HepG2 (cell line): ENCODE data around the gene HYPK. TPM values are rescaled to one million over a fixed set of nuclear protein-coding genes. Genes with fewer than 3 reads are reported as not detected.

Source experiments
- CENPT ChIP-seq: sonication (generic); formaldehyde crosslinking; IDR thresholded peaks from 2 replicates; pipeline ENCODE4 v1.8.0; 2022; ENCODE audit warnings: low read depth, mild to moderate bottlenecking, moderate library complexity, missing genetic modification reagents
- GABPB1 ChIP-seq: IDR thresholded peaks from 2 replicates; pipeline ENCODE4 v1.6.1; 2016; ENCODE audit warnings: mild to moderate bottlenecking, missing genetic modification reagents, moderate library complexity, missing compliant biosample characterization
- HMGXB4 ChIP-seq, 2 experiments: sonication (generic) in 1 of 2; formaldehyde crosslinking in 1 of 2; IDR thresholded peaks; 2 replicates each; pipeline versions ENCODE4 v1.4.0 to v1.6.1; 2018 to 2020; ENCODE audit warnings: missing genetic modification reagents in 2 of 2, borderline replicate concordance in 1 of 2, low read depth in 1 of 2, mild to moderate bottlenecking in 1 of 2, missing biosample characterization in 1 of 2
- KDM3A ChIP-seq: IDR thresholded peaks from 2 replicates; pipeline ENCODE4 v1.6.1; 2018; ENCODE audit warnings: low read depth, missing compliant biosample characterization
- KDM4B ChIP-seq: sonication (generic); formaldehyde crosslinking; IDR thresholded peaks from 2 replicates; pipeline ENCODE4 v1.4.0; 2020; ENCODE audit warnings: missing genetic modification reagents
- KLF6 ChIP-seq: IDR thresholded peaks from 2 replicates; pipeline ENCODE4 v1.8.0; 2016; ENCODE audit warnings: missing biosample characterization, missing genetic modification reagents
- KMT2A ChIP-seq: sonication (generic); formaldehyde crosslinking; IDR thresholded peaks from 2 replicates; pipeline ENCODE4 v1.4.0; 2020; ENCODE audit warnings: missing genetic modification reagents
- MXD1 ChIP-seq: sonication (generic); formaldehyde crosslinking; IDR thresholded peaks from 2 replicates; pipeline ENCODE4 v1.4.0; 2020; ENCODE audit warnings: mild to moderate bottlenecking, missing genetic modification reagents
- MYC ChIP-seq: sonication (generic); formaldehyde crosslinking; IDR thresholded peaks from 2 replicates; pipeline ENCODE4 v1.9.0; 2021; ENCODE audit warnings: missing genetic modification reagents, borderline replicate concordance
- POLR2G ChIP-seq: fragments of 200-400 bp; formaldehyde crosslinking; IDR thresholded peaks from 2 replicates; pipeline ENCODE4 v1.6.1; 2018; ENCODE audit warnings: mild to moderate bottlenecking, low read depth, low read length, moderate library complexity
- RXRA ChIP-seq: sonication (generic); formaldehyde crosslinking; IDR thresholded peaks from 2 replicates; pipeline ENCODE4 v1.5.1; 2020; ENCODE audit warnings: missing genetic modification reagents
- SALL2 ChIP-seq: sonication (generic); formaldehyde crosslinking; IDR thresholded peaks from 2 replicates; pipeline ENCODE4 v1.8.1; 2023; ENCODE audit warnings: mild to moderate bottlenecking, missing genetic modification reagents, inconsistent platforms
- TARDBP ChIP-seq: sonication (generic); formaldehyde crosslinking; IDR thresholded peaks from 2 replicates; pipeline ENCODE4 v1.8.0; 2022; ENCODE audit warnings: mild to moderate bottlenecking, missing genetic modification reagents
- TEAD3 ChIP-seq: optimal IDR thresholded peaks from 2 replicates; pipeline ENCODE3; 2016; ENCODE audit warnings: borderline replicate concordance
- ZBTB25 ChIP-seq: IDR thresholded peaks from 2 replicates; pipeline ENCODE4 v1.6.1; 2018; ENCODE audit warnings: missing genetic modification reagents
- ZBTB4 ChIP-seq: sonication (generic); formaldehyde crosslinking; IDR thresholded peaks from 2 replicates; pipeline ENCODE4 v1.4.0; 2020; ENCODE audit warnings: missing genetic modification reagents, mild to moderate bottlenecking, borderline replicate concordance
- ZFP41 ChIP-seq: sonication (generic); formaldehyde crosslinking; IDR thresholded peaks from 2 replicates; pipeline ENCODE4 v1.4.0; 2020; ENCODE audit warnings: mild to moderate bottlenecking, missing genetic modification reagents, borderline replicate concordance
- ZNF350 ChIP-seq: sonication (generic); formaldehyde crosslinking; IDR thresholded peaks from 2 replicates; pipeline ENCODE4 v1.4.0; 2020; ENCODE audit warnings: mild to moderate bottlenecking, low read depth, missing genetic modification reagents, borderline replicate concordance
- ZNF44 ChIP-seq: sonication (generic); formaldehyde crosslinking; IDR thresholded peaks from 2 replicates; pipeline ENCODE4 v1.5.1; 2020; ENCODE audit warnings: mild to moderate bottlenecking, missing genetic modification reagents
- ZNF468 ChIP-seq: sonication (generic); formaldehyde crosslinking; IDR thresholded peaks from 2 replicates; pipeline ENCODE4 v1.8.0; 2022; ENCODE audit warnings: mild to moderate bottlenecking, moderate library complexity, missing genetic modification reagents
- ZNF776 ChIP-seq: sonication (generic); formaldehyde crosslinking; IDR thresholded peaks from 2 replicates; pipeline ENCODE4 v1.4.0; 2020; ENCODE audit warnings: mild to moderate bottlenecking, missing genetic modification reagents
- polyA plus RNA-seq, 8 experiments: library from polyadenylated mRNA; depleted of rRNA in 3 of 8; stranded (reverse) in 7 of 8; unstranded in 1 of 8; fragments of >200 nt; fragmentation: Illumina TruSeq in 4 of 8; extraction: Trizol in 4 of 8; gene quantifications; 2 replicates each; pipeline versions ENCODE4 v1.2.1 to v1.2.3, GENCODE V29; 2011 to 2016; ENCODE audit warnings: low read depth in 4 of 8, missing spikeins in 1 of 8, mixed read lengths in 1 of 8; ENCODE audit not compliant: insufficient read depth in 1 of 8
- total RNA-seq, 5 experiments: library from RNA; depleted of rRNA; stranded (reverse); fragments of >200 nt; fragmentation: Illumina TruSeq; extraction: Trizol; gene quantifications; 2 replicates each; pipeline ENCODE4 v1.2.3, GENCODE V29; 2016; ENCODE audit warnings: low read depth in 1 of 5

HYPK gene
- total and polyA plus RNA-seq, 2 of the 13 experiments (the other 11 are each of a cell fraction or from before 2014, with no cell fraction given), result 13.5 to 16.5 TPM

GRCh38 chr15:43800286-43801141, at the start of gene HYPK (continued):
- TF ChIP-seq HMGXB4 (CRISPR knock-in tag; IDR thresholded peaks at IDR 0.05; ENCODE audit: borderline replicate concordance in 1 of 2, low read depth in 1 of 2) (peak; percentile 79 to 81; a peak in 2 of 4 replicates), KDM4B (peak; percentile 56; the same call in 1 of the 2 replicates), ZNF44 (CRISPR knock-in tag) (0 out of 2 replicates have a peak, but pooled peaks have one; percentile 13), KMT2A (CRISPR knock-in tag) (peak; percentile 35; the same call in 1 of the 2 replicates), CENPT (CRISPR knock-in tag) (0 out of 2 replicates have a peak, but pooled peaks have one; percentile 79), SALL2 (CRISPR knock-in tag) (no peak), MXD1 (CRISPR knock-in tag) (peak; percentile 66; the same call in 1 of the 2 replicates), ZNF350 (CRISPR knock-in tag) (peak; percentile 37; the same call in 1 of the 2 replicates), ZNF468 (CRISPR knock-in tag) (0 out of 2 replicates have a peak, but pooled peaks have one; percentile 1), RXRA (CRISPR knock-in tag) (peak; percentile 40; the same call in 1 of the 2 replicates), KDM3A (CRISPR knock-in tag) (no peak), TARDBP (CRISPR knock-in tag) (peak; percentile 78), GABPB1 (CRISPR knock-in tag) (peak; percentile 95), KLF6 (no peak; the same call in 1 of the 2 replicates), POLR2G (peak; percentile 91), ZBTB4 (CRISPR knock-in tag) (peak; percentile 61; the same call in 1 of the 2 replicates), TEAD3 (peak; percentile 23), ZFP41 (CRISPR knock-in tag) (no peak), ZBTB25 (0 out of 2 replicates have a peak, but pooled peaks have one; percentile 16), MYC (CRISPR knock-in tag) (peak; percentile 80), ZNF776 (CRISPR knock-in tag) (peak; percentile 64; the same call in 1 of the 2 replicates)
